ENCODE measurements around the gene RITA1.

RITA1 gene

GRCh38 chr12:113198296-113198695 lies 12.8 kb downstream of the RITA1 start:
- Histone ChIP-seq H3K27ac (no peak overlapping the region), H3K9me3 (ENCODE audit: severe bottlenecking) (no peaks in the 10 kb centered on the region), H3K4me3 (ENCODE audit: low read depth, low read length) (no peak overlapping the region), H3K36me3 (no peaks in the 10 kb centered on the region), H3K27me3 (ENCODE audit: insufficient read depth, low read depth, severe bottlenecking) (no peaks in the 10 kb centered on the region)
- DNase-seq, result no peak
- TF ChIP-seq CTCF (IDR thresholded peaks at IDR 0.05; ENCODE audit: low read depth, low read length), result no peak

GRCh38 chr12:113200021-113200797 lies 14.7 kb downstream of the RITA1 start:
- no peak for TF ChIP-seq CTCF (IDR thresholded peaks at IDR 0.05; ENCODE audit: low read depth, low read length)
- no peaks in the 10 kb centered on the region for H3K9me3 ChIP-seq (ENCODE audit: severe bottlenecking)
- DNase-seq, result no peak
- H3K36me3 ChIP-seq, result no peaks in the 10 kb centered on the region
- H3K4me3 ChIP-seq (ENCODE audit: low read depth, low read length), result no peak overlapping the region
- no peak overlapping the region for H3K27ac ChIP-seq
- H3K27me3 ChIP-seq (ENCODE audit: insufficient read depth, low read depth, severe bottlenecking), result no peaks in the 10 kb centered on the region

GRCh38 chr12:113201187-113202177 lies 16.0 kb downstream of the RITA1 start:
- no peak for DNase-seq
- Histone ChIP-seq H3K36me3 (no peaks in the 10 kb centered on the region), H3K4me3 (ENCODE audit: low read depth, low read length) (no peak overlapping the region), H3K27me3 (ENCODE audit: insufficient read depth, low read depth, severe bottlenecking) (no peaks in the 10 kb centered on the region), H3K27ac (no peak overlapping the region), H3K9me3 (ENCODE audit: severe bottlenecking) (no peaks in the 10 kb centered on the region)
- TF ChIP-seq CTCF (IDR thresholded peaks at IDR 0.05; ENCODE audit: low read depth, low read length), result no peak

- TF ChIP-seq CTCF (IDR thresholded peaks at IDR 0.05; ENCODE audit: low read depth, low read length), result no peak
- no peak for DNase-seq
- Histone ChIP-seq H3K27me3 (ENCODE audit: insufficient read depth, low read depth, severe bottlenecking) (no peaks in the 10 kb centered on the region), H3K27ac (no peak overlapping the region), H3K9me3 (ENCODE audit: severe bottlenecking) (no peaks in the 10 kb centered on the region), H3K36me3 (no peaks in the 10 kb centered on the region), H3K4me3 (ENCODE audit: low read depth, low read length) (no peak overlapping the region)
These were observed 17.0 kb downstream of the RITA1 start for GRCh38 chr12:113202300-113203075.

- H3K4me3 ChIP-seq (ENCODE audit: low read depth, low read length), result no peak overlapping the region
- TF ChIP-seq CTCF (IDR thresholded peaks at IDR 0.05; ENCODE audit: low read depth, low read length), result no peak
- H3K27ac ChIP-seq, result no peak overlapping the region
- DNase-seq, result no peak
- no peaks in the 10 kb centered on the region for H3K27me3 ChIP-seq (ENCODE audit: insufficient read depth, low read depth, severe bottlenecking)
- no peaks in the 10 kb centered on the region for H3K36me3 ChIP-seq
- no peaks in the 10 kb centered on the region for H3K9me3 ChIP-seq (ENCODE audit: severe bottlenecking)
These were observed 18.6 kb downstream of the RITA1 start for GRCh38 chr12:113203852-113204760.
